ENCODE measurements around the gene PEAR1.

DNA sequence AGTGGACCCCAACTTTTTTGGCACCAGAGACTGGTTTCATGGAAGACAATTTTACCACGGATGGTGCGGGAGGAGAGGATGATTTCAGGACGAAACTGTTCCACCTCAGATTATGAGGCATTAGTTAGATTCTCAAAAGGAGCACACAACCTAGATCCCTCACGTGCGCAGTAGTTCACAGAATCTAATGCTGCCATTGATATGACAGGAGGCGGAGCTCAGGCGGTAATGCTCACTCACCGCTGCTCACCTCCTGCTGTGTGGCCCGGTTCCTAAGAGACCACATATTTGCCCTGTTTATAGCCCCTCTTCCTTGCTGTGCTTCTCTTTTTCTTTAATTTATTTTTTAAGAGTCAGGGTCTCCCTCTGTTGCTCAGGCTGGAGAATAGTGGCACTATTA is 28.3 kb upstream of the PEAR1 start:
- TF ChIP-seq, protein P1, sequence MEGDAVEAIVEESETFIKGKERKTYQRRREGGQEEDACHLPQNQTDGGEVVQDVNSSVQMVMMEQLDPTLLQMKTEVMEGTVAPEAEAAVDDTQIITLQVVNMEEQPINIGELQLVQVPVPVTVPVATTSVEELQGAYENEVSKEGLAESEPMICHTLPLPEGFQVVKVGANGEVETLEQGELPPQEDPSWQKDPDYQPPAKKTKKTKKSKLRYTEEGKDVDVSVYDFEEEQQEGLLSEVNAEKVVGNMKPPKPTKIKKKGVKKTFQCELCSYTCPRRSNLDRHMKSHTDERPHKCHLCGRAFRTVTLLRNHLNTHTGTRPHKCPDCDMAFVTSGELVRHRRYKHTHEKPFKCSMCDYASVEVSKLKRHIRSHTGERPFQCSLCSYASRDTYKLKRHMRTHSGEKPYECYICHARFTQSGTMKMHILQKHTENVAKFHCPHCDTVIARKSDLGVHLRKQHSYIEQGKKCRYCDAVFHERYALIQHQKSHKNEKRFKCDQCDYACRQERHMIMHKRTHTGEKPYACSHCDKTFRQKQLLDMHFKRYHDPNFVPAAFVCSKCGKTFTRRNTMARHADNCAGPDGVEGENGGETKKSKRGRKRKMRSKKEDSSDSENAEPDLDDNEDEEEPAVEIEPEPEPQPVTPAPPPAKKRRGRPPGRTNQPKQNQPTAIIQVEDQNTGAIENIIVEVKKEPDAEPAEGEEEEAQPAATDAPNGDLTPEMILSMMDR (IDR thresholded peaks at IDR 0.05; ENCODE audit: insufficient read depth, low read length) = no peak
- no peak for TF ChIP-seq POLR2AphosphoS5 (IDR thresholded peaks at IDR 0.05; ENCODE audit: low read depth)
- TF ChIP-seq GABPA (IDR thresholded peaks at IDR 0.05; ENCODE audit: low read depth) = no peak
- TF ChIP-seq, protein P2, sequence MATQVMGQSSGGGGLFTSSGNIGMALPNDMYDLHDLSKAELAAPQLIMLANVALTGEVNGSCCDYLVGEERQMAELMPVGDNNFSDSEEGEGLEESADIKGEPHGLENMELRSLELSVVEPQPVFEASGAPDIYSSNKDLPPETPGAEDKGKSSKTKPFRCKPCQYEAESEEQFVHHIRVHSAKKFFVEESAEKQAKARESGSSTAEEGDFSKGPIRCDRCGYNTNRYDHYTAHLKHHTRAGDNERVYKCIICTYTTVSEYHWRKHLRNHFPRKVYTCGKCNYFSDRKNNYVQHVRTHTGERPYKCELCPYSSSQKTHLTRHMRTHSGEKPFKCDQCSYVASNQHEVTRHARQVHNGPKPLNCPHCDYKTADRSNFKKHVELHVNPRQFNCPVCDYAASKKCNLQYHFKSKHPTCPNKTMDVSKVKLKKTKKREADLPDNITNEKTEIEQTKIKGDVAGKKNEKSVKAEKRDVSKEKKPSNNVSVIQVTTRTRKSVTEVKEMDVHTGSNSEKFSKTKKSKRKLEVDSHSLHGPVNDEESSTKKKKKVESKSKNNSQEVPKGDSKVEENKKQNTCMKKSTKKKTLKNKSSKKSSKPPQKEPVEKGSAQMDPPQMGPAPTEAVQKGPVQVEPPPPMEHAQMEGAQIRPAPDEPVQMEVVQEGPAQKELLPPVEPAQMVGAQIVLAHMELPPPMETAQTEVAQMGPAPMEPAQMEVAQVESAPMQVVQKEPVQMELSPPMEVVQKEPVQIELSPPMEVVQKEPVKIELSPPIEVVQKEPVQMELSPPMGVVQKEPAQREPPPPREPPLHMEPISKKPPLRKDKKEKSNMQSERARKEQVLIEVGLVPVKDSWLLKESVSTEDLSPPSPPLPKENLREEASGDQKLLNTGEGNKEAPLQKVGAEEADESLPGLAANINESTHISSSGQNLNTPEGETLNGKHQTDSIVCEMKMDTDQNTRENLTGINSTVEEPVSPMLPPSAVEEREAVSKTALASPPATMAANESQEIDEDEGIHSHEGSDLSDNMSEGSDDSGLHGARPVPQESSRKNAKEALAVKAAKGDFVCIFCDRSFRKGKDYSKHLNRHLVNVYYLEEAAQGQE (IDR thresholded peaks at IDR 0.05; ENCODE audit: insufficient replicate concordance, low read depth) = no peak
